ENCODE data around the gene ME1.

DNA sequence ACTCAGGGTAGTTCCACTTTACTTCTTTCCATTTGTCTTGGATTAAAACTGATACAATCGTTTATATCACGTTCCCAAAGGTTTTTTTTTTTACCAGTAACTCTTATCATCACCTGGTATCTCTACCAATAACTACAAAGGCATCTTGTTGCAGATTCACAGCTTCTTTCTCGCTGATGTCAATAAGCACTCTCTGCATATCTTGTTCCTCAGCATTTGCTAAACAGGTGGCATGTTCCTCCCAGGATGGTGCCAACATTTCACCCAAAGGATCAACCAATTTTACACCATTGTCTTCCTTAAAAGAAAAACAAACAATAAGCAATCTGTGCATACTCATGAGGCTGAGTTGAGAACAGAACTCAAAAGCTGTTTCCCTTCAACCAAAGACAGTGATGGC is 242.3 kb downstream of the ME1 start:
- TF ChIP-seq, protein P1, sequence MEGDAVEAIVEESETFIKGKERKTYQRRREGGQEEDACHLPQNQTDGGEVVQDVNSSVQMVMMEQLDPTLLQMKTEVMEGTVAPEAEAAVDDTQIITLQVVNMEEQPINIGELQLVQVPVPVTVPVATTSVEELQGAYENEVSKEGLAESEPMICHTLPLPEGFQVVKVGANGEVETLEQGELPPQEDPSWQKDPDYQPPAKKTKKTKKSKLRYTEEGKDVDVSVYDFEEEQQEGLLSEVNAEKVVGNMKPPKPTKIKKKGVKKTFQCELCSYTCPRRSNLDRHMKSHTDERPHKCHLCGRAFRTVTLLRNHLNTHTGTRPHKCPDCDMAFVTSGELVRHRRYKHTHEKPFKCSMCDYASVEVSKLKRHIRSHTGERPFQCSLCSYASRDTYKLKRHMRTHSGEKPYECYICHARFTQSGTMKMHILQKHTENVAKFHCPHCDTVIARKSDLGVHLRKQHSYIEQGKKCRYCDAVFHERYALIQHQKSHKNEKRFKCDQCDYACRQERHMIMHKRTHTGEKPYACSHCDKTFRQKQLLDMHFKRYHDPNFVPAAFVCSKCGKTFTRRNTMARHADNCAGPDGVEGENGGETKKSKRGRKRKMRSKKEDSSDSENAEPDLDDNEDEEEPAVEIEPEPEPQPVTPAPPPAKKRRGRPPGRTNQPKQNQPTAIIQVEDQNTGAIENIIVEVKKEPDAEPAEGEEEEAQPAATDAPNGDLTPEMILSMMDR (IDR thresholded peaks at IDR 0.05): no peak
- no peak for TF ChIP-seq ZNF317 (CRISPR knock-in tag; IDR thresholded peaks at IDR 0.05; ENCODE audit: borderline replicate concordance, low read depth)
- no peak for TF ChIP-seq NR3C1 (CRISPR knock-in tag; conservative IDR thresholded peaks at IDR 0.05; ENCODE audit: low read depth)
- no peak for TF ChIP-seq SOX15 (CRISPR knock-in tag; IDR thresholded peaks at IDR 0.05)
